ENCODE measurements around the gene RNASE12.

GRCh38 chr14:20583142-20583541, 8.0 kb downstream of the RNASE12 start:
- TF ChIP-seq ZNF707 (tag by site-specific recombination; IDR thresholded peaks at IDR 0.05) (no peak), ZNF416 (tag by site-specific recombination; IDR thresholded peaks at IDR 0.05) (no peak), HOXD13 (CRISPR knock-in tag; IDR thresholded peaks at IDR 0.05; ENCODE audit: borderline replicate concordance) (no peak)

Data from HEK293 (cell line).